ENCODE results near the gene MYH14. TPM values are rescaled to one million over a fixed set of nuclear protein-coding genes. Genes with fewer than 3 reads are reported as not detected.
A peak's percentile ranks its signal among the peaks of the same experiment; 100 is the strongest.

The MYH14 gene
- total RNA-seq, 2 donors from 2014 or later = 27.0 to 31.5 TPM

DNA sequence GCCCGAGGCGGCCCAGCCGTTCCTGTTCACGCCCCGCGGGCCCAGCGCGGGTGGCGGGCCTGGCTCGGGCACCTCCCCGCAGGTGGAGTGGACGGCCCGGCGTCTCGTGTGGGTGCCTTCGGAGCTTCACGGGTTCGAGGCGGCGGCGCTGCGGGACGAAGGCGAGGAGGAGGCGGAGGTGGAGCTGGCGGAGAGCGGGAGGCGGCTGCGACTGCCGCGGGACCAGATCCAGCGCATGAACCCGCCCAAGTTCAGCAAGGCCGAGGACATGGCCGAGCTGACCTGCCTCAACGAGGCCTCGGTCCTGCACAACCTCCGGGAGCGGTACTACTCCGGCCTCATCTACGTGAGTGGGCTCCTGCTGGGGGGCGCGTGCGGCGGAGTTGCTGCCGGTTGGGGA is 7.0 kb downstream of the MYH14 start:
- Histone ChIP-seq H3K27ac (no peak overlapping the region), H3K27me3 (replicated peaks; ENCODE audit: insufficient read depth) (no peaks in the 10 kb centered on the region), H3K9me3 (no peaks in the 10 kb centered on the region), H3K36me3 (no peaks in the 10 kb centered on the region), H3K4me1 (replicated peaks) (peaks cover 6% of the 10 kb centered on the region), H3K4me3 (no peak overlapping the region)
- 96% methylated on average over 32 of the region's 46 CpGs for WGBS
- intact Hi-C loops (cut with DNase I) = no loop called here
- TF ChIP-seq, protein P1, sequence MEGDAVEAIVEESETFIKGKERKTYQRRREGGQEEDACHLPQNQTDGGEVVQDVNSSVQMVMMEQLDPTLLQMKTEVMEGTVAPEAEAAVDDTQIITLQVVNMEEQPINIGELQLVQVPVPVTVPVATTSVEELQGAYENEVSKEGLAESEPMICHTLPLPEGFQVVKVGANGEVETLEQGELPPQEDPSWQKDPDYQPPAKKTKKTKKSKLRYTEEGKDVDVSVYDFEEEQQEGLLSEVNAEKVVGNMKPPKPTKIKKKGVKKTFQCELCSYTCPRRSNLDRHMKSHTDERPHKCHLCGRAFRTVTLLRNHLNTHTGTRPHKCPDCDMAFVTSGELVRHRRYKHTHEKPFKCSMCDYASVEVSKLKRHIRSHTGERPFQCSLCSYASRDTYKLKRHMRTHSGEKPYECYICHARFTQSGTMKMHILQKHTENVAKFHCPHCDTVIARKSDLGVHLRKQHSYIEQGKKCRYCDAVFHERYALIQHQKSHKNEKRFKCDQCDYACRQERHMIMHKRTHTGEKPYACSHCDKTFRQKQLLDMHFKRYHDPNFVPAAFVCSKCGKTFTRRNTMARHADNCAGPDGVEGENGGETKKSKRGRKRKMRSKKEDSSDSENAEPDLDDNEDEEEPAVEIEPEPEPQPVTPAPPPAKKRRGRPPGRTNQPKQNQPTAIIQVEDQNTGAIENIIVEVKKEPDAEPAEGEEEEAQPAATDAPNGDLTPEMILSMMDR (IDR thresholded peaks at IDR 0.05) = no peak
- TF ChIP-seq POLR2A (IDR thresholded peaks at IDR 0.05) = no peak
- DNase-seq (ENCODE audit: low spot score) = no peak

GRCh38 chr19:50213925-50214324 is 10.5 kb downstream of the MYH14 start:
- peaks cover 10% of the 10 kb centered on the region for H3K4me1 ChIP-seq (replicated peaks)
- H3K9me3 ChIP-seq = no peaks in the 10 kb centered on the region
- no peak overlapping the region for H3K4me3 ChIP-seq
- no peak for DNase-seq (ENCODE audit: low spot score)
- WGBS = 85% methylated on average over 1 of the region's 1 CpG
- H3K27ac ChIP-seq = peak overlapping the region; percentile 84 to 87
- intact Hi-C loops (cut with DNase I) = no loop called here
- no peaks in the 10 kb centered on the region for H3K27me3 ChIP-seq (replicated peaks; ENCODE audit: insufficient read depth)
- H3K36me3 ChIP-seq = no peaks in the 10 kb centered on the region
- TF ChIP-seq, protein P1 (IDR thresholded peaks at IDR 0.05) = no peak
- TF ChIP-seq POLR2AphosphoS5 (IDR thresholded peaks at IDR 0.05) (no peak), POLR2A (IDR thresholded peaks at IDR 0.05) (no peak)

DNA sequence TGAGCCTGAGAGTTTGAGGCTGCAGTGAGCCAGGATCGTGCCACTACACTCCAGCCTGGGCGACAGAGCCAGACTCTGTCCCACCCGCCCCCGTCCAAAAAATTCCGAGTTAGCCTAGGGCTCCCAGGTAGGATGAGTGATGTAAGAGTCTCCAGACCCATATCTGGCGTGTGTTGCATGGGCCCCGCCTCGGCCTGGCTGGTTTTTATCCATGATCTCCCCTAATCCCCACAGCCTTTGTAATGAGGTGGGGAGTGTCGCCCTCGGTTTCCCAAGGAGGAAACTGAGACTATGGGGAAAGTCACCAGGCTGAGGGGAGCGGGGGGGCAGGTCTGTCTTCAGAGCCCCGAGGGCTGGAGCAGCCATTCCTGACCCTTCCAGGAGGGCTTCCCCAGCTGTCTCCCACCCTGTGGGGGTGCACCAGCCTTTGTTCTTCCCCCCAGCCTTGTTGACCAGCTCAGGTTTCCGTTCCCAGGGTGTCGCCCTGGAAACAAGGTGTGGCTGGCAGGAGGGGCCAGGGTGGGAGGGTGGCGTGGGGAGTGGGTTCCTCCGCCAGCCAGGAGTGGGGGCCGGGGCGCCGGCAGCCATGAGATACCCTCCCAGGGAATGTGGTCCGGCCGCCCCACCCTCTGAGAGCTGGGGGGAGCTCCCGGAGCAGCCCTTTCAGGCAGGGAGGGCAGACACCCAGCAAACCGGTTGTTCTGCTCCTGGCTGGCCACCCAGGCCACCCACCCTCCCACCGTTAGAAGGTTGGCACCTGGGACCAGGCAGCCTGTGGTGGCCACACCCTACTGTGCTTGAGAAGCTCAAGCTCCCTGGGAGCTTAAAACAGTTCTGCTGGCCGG is 11.5 kb downstream of the MYH14 start:
- Histone ChIP-seq H3K27me3 (replicated peaks; ENCODE audit: insufficient read depth) (no peaks in the 10 kb centered on the region), H3K27ac (peak overlapping the region; percentile 84 to 87), H3K4me1 (replicated peaks) (peaks cover 10% of the 10 kb centered on the region), H3K36me3 (no peaks in the 10 kb centered on the region), H3K4me3 (no peak overlapping the region), H3K9me3 (no peaks in the 10 kb centered on the region)
- intact Hi-C loops (cut with DNase I) = no loop called here
- WGBS = 25% methylated on average over 17 of the region's 25 CpGs
- TF ChIP-seq, protein P1 (IDR thresholded peaks at IDR 0.05) = no peak
- TF ChIP-seq POLR2A (IDR thresholded peaks at IDR 0.05) (peak; percentile 7), POLR2AphosphoS5 (IDR thresholded peaks at IDR 0.05) (peak; percentile 88)
- DNase-seq (ENCODE audit: low spot score) = peak; percentile 92

DNA sequence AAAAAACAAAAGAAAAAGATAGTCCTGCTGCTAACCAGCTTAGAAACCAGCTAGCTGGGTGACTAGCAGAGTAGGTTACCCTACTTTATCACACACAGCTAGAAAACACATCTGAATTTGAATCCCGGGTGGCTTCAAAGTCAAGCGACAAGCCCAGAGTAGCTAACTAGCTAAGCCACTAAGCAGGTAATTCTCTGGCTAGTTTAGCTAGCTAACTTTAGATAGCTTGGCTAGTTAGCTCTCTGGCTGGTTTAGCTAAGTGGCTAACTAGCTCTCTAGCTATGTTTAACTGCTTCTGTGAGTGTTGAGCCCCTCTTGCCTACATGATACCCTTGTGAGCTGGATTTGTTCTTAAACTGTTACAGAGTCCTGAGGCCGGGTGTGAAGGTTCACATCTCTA is 12.4 kb downstream of the MYH14 start:
- no peak for DNase-seq (ENCODE audit: low spot score)
- peaks cover 10% of the 10 kb centered on the region for H3K4me1 ChIP-seq (replicated peaks)
- no peak overlapping the region for H3K4me3 ChIP-seq
- no peaks in the 10 kb centered on the region for H3K9me3 ChIP-seq
- 77% methylated on average over 3 of the region's 3 CpGs for WGBS
- H3K36me3 ChIP-seq = no peaks in the 10 kb centered on the region
- TF ChIP-seq, protein P1 (IDR thresholded peaks at IDR 0.05) = no peak
- TF ChIP-seq POLR2AphosphoS5 (IDR thresholded peaks at IDR 0.05) (no peak), POLR2A (IDR thresholded peaks at IDR 0.05) (no peak)
- H3K27me3 ChIP-seq (replicated peaks; ENCODE audit: insufficient read depth) = no peaks in the 10 kb centered on the region
- intact Hi-C loops (cut with DNase I) = no loop called here
- peak overlapping the region; percentile 84 to 87 for H3K27ac ChIP-seq

- Histone ChIP-seq H3K4me3 (no peak overlapping the region), H3K9me3 (no peaks in the 10 kb centered on the region), H3K36me3 (no peaks in the 10 kb centered on the region), H3K27ac (no peak overlapping the region), H3K4me1 (replicated peaks) (no peaks in the 10 kb centered on the region), H3K27me3 (replicated peaks; ENCODE audit: insufficient read depth) (no peaks in the 10 kb centered on the region)
- TF ChIP-seq, protein P1 (IDR thresholded peaks at IDR 0.05) = no peak
- TF ChIP-seq POLR2A (IDR thresholded peaks at IDR 0.05) = no peak
- TF ChIP-seq POLR2AphosphoS5 (IDR thresholded peaks at IDR 0.05) = no peak
- 96% methylated on average over 7 of the region's 7 CpGs for WGBS
- intact Hi-C loops (cut with DNase I) = no loop called here
- DNase-seq (ENCODE audit: low spot score) = no peak
Observed at GRCh38 chr19:50221087-50221486, 17.7 kb downstream of the MYH14 start.
